ENCODE results near the gene IGSF21.
"Not testable (repeated sequence)": the region's sequence is repeated elsewhere in the genome, so short reads cannot be mapped to it uniquely, and the experiment has no call there.

The IGSF21 gene

DNA sequence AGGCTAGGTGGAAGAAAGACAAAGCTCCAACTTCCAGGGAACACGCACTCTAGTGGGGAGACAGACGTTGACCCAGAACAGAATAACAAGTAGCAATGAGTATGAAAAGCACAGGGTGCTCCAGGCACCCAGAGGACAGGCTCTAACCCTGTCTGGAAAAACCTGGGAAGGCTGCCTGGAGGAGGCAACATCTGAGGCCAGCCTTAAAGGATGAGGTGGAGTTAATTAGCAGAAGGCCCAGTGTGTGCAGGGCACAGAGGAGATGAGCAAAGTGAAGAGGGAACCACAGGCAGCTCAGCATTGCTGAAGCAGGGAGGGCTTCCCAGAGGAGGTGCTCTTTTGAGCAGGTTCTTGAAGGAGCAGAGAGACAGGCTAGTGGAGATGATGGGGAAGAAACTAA lies 246.4 kb downstream of the IGSF21 start:
- DNase-seq (ENCODE audit: low read depth, low spot score): no peak

GRCh38 chr1:18354612-18355011 lies 247.0 kb downstream of the IGSF21 start:
- DNase-seq (ENCODE audit: low read depth, low spot score): no peak

DNA sequence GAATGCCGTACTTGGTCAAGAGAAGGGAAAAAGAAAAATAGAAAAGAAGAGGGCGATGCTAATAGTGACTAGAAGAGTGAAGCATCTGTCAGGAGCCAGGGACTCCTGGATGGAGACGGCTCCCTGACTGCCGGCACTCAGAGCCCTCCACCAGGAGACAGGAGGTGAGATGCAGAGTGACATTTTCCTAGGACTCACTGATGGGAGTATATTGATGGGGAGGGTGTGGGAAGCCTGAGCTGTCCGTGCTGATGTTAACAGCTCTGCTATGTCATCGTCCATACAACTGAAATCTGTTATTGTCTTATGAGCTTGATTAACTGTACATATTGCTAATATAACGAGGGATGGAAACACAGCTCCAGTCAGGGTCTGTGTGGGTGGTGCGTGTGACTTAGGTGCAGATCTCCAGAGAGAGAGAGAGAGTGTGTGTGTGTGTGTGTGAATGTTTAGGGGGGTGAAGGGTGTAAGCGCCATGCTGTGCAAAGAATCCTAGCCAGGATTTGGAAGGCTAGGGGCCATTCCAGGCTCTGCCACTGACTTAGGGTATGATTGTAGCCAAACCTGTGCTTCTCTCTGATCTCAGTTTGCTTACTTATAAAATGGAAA lies 250.1 kb downstream of the IGSF21 start:
- DNase-seq (ENCODE audit: low read depth, low spot score): no peak

DNA sequence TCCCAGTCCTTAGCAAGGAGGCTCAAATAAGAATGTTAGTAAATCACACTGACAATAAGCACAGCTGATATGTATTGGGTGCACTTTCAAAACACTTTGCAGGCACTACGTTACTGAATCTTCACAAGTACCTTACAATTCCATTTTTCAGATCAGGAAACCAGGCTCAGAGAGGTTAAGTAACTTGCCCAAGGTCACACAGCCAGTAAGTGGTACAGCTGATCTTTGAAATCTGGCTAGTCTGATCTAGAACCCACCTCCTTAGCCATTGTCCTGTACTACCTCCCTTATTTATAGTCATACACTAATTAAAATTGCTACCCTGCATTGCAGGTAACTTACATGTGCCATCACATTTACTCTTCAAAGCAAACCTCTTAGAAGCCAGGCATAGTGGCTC lies 251.0 kb downstream of the IGSF21 start:
- DNase-seq (ENCODE audit: low read depth, low spot score): no peak

DNA sequence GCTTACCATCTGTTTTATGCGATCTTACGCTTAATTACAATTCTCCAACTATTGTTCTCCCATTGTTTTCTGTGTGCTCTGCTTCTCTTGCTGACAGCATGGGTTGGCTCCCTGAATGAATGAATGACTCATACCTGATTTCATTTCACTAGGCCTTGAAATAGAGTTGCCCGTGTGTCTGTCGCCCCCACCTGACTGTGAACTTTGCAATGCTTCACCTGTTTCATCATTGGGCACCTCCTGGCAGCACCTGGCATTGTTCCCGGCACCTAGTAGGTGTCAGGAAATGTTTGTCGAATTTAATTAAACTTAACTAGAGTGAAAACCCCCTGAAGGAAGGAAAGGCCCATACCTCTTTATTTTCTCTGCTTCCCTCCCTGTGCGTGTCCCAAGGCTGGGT lies 252.7 kb downstream of the IGSF21 start:
- DNase-seq (ENCODE audit: low read depth, low spot score): no peak

GRCh38 chr1:18362150-18362549 lies 254.6 kb downstream of the IGSF21 start:
- no peak for DNase-seq (ENCODE audit: low read depth, low spot score)

DNA sequence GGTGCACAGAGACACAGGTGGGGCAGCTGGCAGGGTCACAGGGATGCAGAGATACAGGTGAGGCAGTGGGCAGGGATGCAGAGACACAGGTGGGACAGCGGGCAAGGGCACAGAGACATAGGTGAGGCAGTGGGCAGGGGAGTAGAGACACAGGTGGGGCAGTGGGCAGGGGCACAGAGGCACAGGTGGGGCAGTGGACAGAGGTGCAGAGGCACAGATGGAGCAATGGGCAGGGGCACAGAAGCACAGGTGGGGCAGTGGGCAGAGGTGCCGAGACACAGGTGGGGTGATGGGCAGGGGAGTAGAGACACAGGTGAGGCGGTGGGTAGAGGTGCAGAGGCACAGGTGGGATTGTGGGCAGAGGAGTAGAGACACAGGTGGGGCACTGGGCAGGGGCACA lies 255.8 kb downstream of the IGSF21 start:
- DNase-seq (ENCODE audit: low read depth, low spot score): no peak

GRCh38 chr1:18365099-18365705 lies 257.6 kb downstream of the IGSF21 start:
- DNase-seq (ENCODE audit: low read depth, low spot score): no peak

DNA sequence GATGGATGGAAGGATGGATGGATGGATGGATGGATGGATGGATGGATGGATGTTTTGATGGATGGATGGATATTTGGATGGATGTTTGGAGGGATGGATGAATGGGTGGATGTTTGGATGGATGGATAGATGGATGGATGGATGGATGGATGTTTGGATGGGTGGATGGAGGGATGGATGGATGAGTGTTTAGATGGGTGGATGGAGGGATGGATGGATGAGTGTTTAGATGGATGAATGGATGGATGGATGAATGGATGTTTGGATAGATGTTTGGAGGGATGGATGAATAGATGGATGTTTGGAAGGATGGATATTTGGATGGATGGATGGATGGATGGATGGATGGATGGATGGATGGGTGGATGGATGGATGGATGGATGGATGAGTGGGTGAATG lies 264.9 kb downstream of the IGSF21 start:
- not testable (repeated sequence) for DNase-seq (ENCODE audit: low read depth, low spot score)

DNA sequence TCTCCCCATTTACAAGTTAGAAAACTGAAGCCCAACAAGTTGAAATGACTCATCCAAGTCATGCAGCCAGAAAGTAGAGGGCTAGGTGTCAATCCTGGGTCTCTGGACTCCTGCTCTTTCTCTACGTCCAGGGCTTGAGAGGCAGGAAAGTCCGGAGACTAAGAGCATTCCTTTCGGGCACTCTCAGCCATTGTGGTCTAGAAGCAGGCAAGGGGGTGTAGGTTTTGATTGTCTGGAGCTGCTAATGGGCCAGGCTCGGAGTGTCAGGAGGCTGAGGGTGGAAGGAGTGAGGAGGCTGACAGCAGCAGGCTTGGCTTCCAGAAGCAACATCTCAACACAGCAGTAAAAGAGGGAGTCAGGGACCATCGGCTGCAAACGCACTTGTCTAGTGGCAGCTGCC lies 265.6 kb downstream of the IGSF21 start:
- DNase-seq (ENCODE audit: low read depth, low spot score): no peak

- DNase-seq (ENCODE audit: low read depth, low spot score): no peak
These were observed 266.4 kb downstream of the IGSF21 start for GRCh38 chr1:18373882-18374493.

GRCh38 chr1:18376661-18377060 lies 269.1 kb downstream of the IGSF21 start:
- DNase-seq (ENCODE audit: low read depth, low spot score): no peak

DNA sequence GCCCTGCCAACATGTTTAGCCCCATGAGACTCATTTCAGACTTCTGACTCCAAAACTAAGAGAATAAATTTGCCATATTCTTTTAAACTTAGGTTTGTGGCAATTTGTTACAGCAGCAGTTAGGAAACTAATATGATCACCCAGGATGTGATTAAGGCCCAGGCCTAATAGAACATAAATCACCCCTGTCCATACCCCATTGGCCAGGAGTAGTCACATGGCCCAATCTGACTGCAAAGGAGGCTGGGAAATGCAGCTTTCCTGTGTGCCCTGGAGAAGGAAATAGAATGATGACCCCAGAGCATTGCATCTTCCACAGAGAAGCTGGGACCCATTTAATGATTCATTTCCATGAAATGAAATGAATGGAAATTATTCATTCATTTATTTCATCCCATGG lies 272.7 kb downstream of the IGSF21 start:
- DNase-seq (ENCODE audit: low read depth, low spot score): no peak

GRCh38 chr1:18384059-18384458 lies 276.5 kb downstream of the IGSF21 start:
- DNase-seq (ENCODE audit: low read depth, low spot score): no peak

- DNase-seq (ENCODE audit: low read depth, low spot score): no peak
These were observed 276.9 kb downstream of the IGSF21 start for GRCh38 chr1:18384471-18384870.

- DNase-seq (ENCODE audit: low read depth, low spot score): no peak
These were observed 277.7 kb downstream of the IGSF21 start for GRCh38 chr1:18385239-18385790.

GRCh38 chr1:18386591-18386990 lies 279.0 kb downstream of the IGSF21 start:
- no peak for DNase-seq (ENCODE audit: low read depth, low spot score)

- no peak for DNase-seq (ENCODE audit: low read depth, low spot score)
These were observed 279.7 kb downstream of the IGSF21 start for GRCh38 chr1:18387307-18387706.

DNA sequence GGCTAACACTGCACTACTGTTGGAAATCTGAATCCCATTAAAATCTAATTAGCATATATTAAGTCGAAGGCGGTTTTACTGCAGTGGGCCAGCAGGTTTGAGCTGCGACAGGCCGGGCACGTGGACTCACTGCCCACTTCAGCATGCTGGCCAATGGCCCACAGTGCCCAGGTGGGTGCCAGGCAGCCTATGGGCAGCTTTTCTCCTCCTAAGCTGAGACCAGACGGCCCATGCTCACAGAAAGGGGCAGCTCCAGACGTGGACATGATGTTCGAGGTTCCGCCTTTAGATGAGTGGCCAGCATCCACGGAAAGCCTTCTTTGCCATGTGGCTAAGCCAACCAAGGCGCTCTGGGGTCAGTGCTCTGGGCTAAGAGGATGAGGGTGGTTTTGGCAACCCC lies 283.4 kb downstream of the IGSF21 start:
- DNase-seq (ENCODE audit: low read depth, low spot score): no peak

- DNase-seq (ENCODE audit: low read depth, low spot score): no peak
These were observed 287.1 kb downstream of the IGSF21 start for GRCh38 chr1:18394563-18395156.

GRCh38 chr1:18396247-18396980 lies 288.8 kb downstream of the IGSF21 start:
- no peak for DNase-seq (ENCODE audit: low read depth, low spot score)

- no peak for DNase-seq (ENCODE audit: low read depth, low spot score)
These were observed 290.0 kb downstream of the IGSF21 start for GRCh38 chr1:18397641-18398040.
